Measurements from ENCODE around the gene TPCN1. TPM values are rescaled to one million over a fixed set of nuclear protein-coding genes. Genes with fewer than 3 reads are reported as not detected.
A peak's percentile ranks its signal among the peaks of the same experiment; 100 is the strongest.

The TPCN1 gene
- total and polyA plus RNA-seq, 2 experiments from 2014 or later, result 14.4 to 16.2 TPM

DNA sequence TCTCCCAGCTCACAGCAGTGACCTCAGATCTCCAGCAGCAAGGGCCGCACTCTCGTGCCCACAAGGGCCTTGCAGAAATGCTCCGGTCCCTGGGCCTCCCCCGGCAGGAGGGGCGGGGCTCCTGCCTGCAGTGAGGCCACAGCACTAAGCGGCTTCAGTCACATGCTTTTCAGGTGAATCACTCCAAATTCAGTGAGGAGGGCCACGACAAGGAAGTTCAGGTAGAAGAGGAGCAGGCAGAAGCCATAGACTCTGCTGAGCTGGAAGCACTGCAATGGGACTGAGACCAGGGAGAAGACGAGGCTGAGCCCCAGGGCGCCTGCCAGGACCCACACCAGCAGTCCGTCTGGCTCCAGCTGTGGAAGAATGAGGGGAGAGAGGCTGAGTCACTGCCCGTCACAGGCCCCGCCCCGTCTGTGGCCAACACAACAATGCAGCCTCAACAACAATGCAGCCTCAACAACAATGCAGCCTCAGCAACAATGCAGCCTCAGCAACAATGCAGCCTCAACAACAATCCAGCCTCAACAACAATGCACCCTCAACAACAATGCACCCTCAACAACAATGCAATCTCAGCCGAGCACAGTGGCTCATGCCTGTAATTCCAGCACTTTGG, 78.5 kb downstream of the TPCN1 start:
- Histone ChIP-seq H3K4me2 (no peak overlapping the region), H2AFZ (no peak overlapping the region)
- peak; percentile 72 for ATAC-seq

More for the DNA sequence above, 78.5 kb downstream of the TPCN1 start:
- Histone ChIP-seq H3K79me2 (replicated peaks; ENCODE audit: insufficient read depth) (no peaks in the 10 kb centered on the region), H3K27ac (ENCODE audit: low read depth) (no peak overlapping the region; the same call in 1 of the 2 replicates), H3F3A (replicated peaks; ENCODE audit: low read depth) (0 out of 2 replicates have a peak, but pooled peaks cover 3% of the 10 kb centered on the region), H3K36me3 (ENCODE audit: insufficient read depth) (no peaks in the 10 kb centered on the region), H4K20me1 (replicated peaks; ENCODE audit: insufficient read depth) (no peaks in the 10 kb centered on the region), H3K4me1 (ENCODE audit: insufficient read depth) (peaks cover 12% of the 10 kb centered on the region; the same call in 1 of the 2 replicates), H3K9me2 (ENCODE audit: insufficient read depth) (no peaks in the 10 kb centered on the region), H3K4me3 (no peak overlapping the region), H3K27me3 (ENCODE audit: insufficient read depth) (no peaks in the 10 kb centered on the region)
- Mint-ChIP-seq H3K36me3 (ENCODE audit: low read depth) (peaks cover 9% of the 10 kb centered on the region; the same call in 2 of the 3 replicates), H3K27me3 (ENCODE audit: insufficient read depth, low read depth, poor library complexity) (peaks cover 13% of the 10 kb centered on the region), H3K27ac (peak overlapping the region; percentile 77), H3K9me3 (no peaks in the 10 kb centered on the region; the same call in 2 of the 3 replicates), H3K4me3 (no peak overlapping the region), H3K4me1 (peaks cover 26% of the 10 kb centered on the region)
- peak; percentile 53 for DNase-seq (ENCODE audit: low spot score)
- TF ChIP-seq STAT1 (IDR thresholded peaks at IDR 0.05; ENCODE audit: unreplicated experiment) (no peak), JUNB (IDR thresholded peaks at IDR 0.05; ENCODE audit: unreplicated experiment) (no peak), ZNF114 (CRISPR knock-in tag; IDR thresholded peaks at IDR 0.05) (no peak), EZH2phosphoT487 (IDR thresholded peaks at IDR 0.05; ENCODE audit: unreplicated experiment) (no peak), POLR2AphosphoS5 (IDR thresholded peaks at IDR 0.05; ENCODE audit: low read depth) (no peak), NANOG (IDR thresholded peaks at IDR 0.05; ENCODE audit: borderline replicate concordance) (no peak), CREB1 (CRISPR knock-in tag; IDR thresholded peaks at IDR 0.05; ENCODE audit: low read depth) (no peak), EZH2 (IDR thresholded peaks at IDR 0.05; ENCODE audit: low read depth, unreplicated experiment) (no peak), ZNF331 (CRISPR knock-in tag; IDR thresholded peaks at IDR 0.05; ENCODE audit: low read depth) (no peak)
- TF ChIP-seq, protein P1, sequence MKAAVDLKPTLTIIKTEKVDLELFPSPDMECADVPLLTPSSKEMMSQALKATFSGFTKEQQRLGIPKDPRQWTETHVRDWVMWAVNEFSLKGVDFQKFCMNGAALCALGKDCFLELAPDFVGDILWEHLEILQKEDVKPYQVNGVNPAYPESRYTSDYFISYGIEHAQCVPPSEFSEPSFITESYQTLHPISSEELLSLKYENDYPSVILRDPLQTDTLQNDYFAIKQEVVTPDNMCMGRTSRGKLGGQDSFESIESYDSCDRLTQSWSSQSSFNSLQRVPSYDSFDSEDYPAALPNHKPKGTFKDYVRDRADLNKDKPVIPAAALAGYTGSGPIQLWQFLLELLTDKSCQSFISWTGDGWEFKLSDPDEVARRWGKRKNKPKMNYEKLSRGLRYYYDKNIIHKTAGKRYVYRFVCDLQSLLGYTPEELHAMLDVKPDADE (IDR thresholded peaks at IDR 0.05), result no peak
- TF ChIP-seq, protein P2, sequence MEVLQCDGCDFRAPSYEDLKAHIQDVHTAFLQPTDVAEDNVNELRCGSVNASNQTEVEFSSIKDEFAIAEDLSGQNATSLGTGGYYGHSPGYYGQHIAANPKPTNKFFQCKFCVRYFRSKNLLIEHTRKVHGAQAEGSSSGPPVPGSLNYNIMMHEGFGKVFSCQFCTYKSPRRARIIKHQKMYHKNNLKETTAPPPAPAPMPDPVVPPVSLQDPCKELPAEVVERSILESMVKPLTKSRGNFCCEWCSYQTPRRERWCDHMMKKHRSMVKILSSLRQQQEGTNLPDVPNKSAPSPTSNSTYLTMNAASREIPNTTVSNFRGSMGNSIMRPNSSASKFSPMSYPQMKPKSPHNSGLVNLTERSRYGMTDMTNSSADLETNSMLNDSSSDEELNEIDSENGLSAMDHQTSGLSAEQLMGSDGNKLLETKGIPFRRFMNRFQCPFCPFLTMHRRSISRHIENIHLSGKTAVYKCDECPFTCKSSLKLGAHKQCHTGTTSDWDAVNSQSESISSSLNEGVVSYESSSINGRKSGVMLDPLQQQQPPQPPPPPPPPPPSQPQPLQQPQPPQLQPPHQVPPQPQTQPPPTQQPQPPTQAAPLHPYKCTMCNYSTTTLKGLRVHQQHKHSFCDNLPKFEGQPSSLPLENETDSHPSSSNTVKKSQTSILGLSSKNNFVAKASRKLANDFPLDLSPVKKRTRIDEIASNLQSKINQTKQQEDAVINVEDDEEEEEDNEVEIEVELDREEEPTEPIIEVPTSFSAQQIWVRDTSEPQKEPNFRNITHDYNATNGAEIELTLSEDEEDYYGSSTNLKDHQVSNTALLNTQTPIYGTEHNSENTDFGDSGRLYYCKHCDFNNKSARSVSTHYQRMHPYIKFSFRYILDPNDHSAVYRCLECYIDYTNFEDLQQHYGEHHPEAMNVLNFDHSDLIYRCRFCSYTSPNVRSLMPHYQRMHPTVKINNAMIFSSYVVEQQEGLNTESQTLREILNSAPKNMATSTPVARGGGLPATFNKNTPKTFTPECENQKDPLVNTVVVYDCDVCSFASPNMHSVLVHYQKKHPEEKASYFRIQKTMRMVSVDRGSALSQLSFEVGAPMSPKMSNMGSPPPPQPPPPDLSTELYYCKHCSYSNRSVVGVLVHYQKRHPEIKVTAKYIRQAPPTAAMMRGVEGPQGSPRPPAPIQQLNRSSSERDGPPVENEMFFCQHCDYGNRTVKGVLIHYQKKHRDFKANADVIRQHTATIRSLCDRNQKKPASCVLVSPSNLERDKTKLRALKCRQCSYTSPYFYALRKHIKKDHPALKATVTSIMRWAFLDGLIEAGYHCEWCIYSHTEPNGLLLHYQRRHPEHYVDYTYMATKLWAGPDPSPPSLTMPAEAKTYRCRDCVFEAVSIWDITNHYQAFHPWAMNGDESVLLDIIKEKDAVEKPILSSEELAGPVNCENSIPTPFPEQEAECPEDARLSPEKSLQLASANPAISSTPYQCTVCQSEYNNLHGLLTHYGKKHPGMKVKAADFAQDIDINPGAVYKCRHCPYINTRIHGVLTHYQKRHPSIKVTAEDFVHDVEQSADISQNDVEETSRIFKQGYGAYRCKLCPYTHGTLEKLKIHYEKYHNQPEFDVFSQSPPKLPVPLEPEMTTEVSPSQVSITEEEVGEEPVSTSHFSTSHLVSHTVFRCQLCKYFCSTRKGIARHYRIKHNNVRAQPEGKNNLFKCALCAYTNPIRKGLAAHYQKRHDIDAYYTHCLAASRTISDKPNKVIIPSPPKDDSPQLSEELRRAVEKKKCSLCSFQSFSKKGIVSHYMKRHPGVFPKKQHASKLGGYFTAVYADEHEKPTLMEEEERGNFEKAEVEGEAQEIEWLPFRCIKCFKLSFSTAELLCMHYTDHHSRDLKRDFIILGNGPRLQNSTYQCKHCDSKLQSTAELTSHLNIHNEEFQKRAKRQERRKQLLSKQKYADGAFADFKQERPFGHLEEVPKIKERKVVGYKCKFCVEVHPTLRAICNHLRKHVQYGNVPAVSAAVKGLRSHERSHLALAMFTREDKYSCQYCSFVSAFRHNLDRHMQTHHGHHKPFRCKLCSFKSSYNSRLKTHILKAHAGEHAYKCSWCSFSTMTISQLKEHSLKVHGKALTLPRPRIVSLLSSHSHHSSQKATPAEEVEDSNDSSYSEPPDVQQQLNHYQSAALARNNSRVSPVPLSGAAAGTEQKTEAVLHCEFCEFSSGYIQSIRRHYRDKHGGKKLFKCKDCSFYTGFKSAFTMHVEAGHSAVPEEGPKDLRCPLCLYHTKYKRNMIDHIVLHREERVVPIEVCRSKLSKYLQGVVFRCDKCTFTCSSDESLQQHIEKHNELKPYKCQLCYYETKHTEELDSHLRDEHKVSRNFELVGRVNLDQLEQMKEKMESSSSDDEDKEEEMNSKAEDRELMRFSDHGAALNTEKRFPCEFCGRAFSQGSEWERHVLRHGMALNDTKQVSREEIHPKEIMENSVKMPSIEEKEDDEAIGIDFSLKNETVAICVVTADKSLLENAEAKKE (CRISPR knock-in tag; IDR thresholded peaks at IDR 0.05), result no peak
- TF ChIP-seq, protein P3, sequence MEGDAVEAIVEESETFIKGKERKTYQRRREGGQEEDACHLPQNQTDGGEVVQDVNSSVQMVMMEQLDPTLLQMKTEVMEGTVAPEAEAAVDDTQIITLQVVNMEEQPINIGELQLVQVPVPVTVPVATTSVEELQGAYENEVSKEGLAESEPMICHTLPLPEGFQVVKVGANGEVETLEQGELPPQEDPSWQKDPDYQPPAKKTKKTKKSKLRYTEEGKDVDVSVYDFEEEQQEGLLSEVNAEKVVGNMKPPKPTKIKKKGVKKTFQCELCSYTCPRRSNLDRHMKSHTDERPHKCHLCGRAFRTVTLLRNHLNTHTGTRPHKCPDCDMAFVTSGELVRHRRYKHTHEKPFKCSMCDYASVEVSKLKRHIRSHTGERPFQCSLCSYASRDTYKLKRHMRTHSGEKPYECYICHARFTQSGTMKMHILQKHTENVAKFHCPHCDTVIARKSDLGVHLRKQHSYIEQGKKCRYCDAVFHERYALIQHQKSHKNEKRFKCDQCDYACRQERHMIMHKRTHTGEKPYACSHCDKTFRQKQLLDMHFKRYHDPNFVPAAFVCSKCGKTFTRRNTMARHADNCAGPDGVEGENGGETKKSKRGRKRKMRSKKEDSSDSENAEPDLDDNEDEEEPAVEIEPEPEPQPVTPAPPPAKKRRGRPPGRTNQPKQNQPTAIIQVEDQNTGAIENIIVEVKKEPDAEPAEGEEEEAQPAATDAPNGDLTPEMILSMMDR (conservative IDR thresholded peaks at IDR 0.05; ENCODE audit: low read depth in 2 of 2), result no peak
- TF ChIP-seq, protein P4, sequence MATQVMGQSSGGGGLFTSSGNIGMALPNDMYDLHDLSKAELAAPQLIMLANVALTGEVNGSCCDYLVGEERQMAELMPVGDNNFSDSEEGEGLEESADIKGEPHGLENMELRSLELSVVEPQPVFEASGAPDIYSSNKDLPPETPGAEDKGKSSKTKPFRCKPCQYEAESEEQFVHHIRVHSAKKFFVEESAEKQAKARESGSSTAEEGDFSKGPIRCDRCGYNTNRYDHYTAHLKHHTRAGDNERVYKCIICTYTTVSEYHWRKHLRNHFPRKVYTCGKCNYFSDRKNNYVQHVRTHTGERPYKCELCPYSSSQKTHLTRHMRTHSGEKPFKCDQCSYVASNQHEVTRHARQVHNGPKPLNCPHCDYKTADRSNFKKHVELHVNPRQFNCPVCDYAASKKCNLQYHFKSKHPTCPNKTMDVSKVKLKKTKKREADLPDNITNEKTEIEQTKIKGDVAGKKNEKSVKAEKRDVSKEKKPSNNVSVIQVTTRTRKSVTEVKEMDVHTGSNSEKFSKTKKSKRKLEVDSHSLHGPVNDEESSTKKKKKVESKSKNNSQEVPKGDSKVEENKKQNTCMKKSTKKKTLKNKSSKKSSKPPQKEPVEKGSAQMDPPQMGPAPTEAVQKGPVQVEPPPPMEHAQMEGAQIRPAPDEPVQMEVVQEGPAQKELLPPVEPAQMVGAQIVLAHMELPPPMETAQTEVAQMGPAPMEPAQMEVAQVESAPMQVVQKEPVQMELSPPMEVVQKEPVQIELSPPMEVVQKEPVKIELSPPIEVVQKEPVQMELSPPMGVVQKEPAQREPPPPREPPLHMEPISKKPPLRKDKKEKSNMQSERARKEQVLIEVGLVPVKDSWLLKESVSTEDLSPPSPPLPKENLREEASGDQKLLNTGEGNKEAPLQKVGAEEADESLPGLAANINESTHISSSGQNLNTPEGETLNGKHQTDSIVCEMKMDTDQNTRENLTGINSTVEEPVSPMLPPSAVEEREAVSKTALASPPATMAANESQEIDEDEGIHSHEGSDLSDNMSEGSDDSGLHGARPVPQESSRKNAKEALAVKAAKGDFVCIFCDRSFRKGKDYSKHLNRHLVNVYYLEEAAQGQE (IDR thresholded peaks at IDR 0.05; ENCODE audit: unreplicated experiment), result no peak
